Muscle of leg (tissue), 16 donors: ENCODE results near the gene RNF223. TPM values are rescaled to one million over a fixed set of nuclear protein-coding genes. Genes with fewer than 3 reads are reported as not detected.

Experiments
- DNase-seq: peaks from one replicate; pipeline ENCODE4 v3.0.0; 2013
- H3K27ac ChIP-seq: one replicate; pipeline ENCODE4 v1.5.1; 2013; ENCODE audit warnings: mild to moderate bottlenecking, low read length, control low read depth
- H3K27me3 ChIP-seq: one replicate; pipeline ENCODE4 v1.6.1; 2013; ENCODE audit warnings: low read length; ENCODE audit not compliant: control insufficient read depth, insufficient read depth
- H3K36me3 ChIP-seq: one replicate; pipeline ENCODE4 v1.6.1; 2013; ENCODE audit warnings: low read length; ENCODE audit not compliant: control insufficient read depth, insufficient read depth
- H3K4me1 ChIP-seq: one replicate; pipeline ENCODE4 v1.6.1; 2013; ENCODE audit warnings: low read length; ENCODE audit not compliant: control insufficient read depth, insufficient read depth
- H3K4me3 ChIP-seq: one replicate; pipeline ENCODE4 v1.5.1; 2013; ENCODE audit warnings: low read length, control low read depth
- H3K9me3 ChIP-seq: replicated peaks from 2 replicates; pipeline ENCODE4 v1.6.1; 2013; ENCODE audit warnings: low read depth, low read length; ENCODE audit not compliant: control insufficient read depth
- whole genome bisulfite sequencing: methylation state at CpG from one replicate; pipeline ENCODE4 v1.1.5; 2013; ENCODE audit warnings: missing lambda C conversion rate; ENCODE audit not compliant: insufficient coverage; 5-methylcytosine and 5-hydroxymethylcytosine counted together
- long read RNA-seq, 11 donors: transcript quantifications; one replicate each; lab custom pipeline, GENCODE V29; 2026
- polyA plus RNA-seq, 8 donors: library from polyadenylated mRNA; unstranded; fragments of 120-200 nt; gene quantifications; one replicate each; pipeline versions ENCODE4 v1.2.1 to v1.2.3, GENCODE V29; 2013; ENCODE audit warnings: inconsistent platforms in 1 of 8, low replicate concordance in 1 of 8; ENCODE audit not compliant: insufficient read length in 8 of 8, insufficient read depth in 1 of 8
- total RNA-seq: library from RNA; stranded (reverse); fragments of 120-200 nt; gene quantifications from one replicate; pipeline ENCODE4 v1.2.4, GENCODE V29; 2013

Gene RNF223
- 0.09 TPM for total RNA-seq
- polyA plus RNA-seq = under 1 TPM in 6 of 8 donors, not detected in 2; 0.08 to 0.23 (median 0.09) TPM
- long read RNA-seq, donor 1 = 0 reads
- long read RNA-seq, donor 2 = 0 reads
- long read RNA-seq, donor 3 = 0 reads
- long read RNA-seq, donor 4 = 0 reads
- long read RNA-seq, donor 5, partial matches to known transcripts = 0 of 1 reads
- long read RNA-seq, donor 5, other reads (novel, unspliced or antisense) = 0 of 1 reads
- long read RNA-seq, donor 6, partial matches to known transcripts = 0 of 2 reads
- long read RNA-seq, donor 6, other reads (novel, unspliced or antisense) = 0 of 2 reads
- long read RNA-seq, donor 7 = 0 reads
- long read RNA-seq, donor 8 = 0 reads
- long read RNA-seq, donor 9 = 0 reads
- long read RNA-seq, donor 10 = 0 reads
- long read RNA-seq, donor 11 = 0 reads

DNA sequence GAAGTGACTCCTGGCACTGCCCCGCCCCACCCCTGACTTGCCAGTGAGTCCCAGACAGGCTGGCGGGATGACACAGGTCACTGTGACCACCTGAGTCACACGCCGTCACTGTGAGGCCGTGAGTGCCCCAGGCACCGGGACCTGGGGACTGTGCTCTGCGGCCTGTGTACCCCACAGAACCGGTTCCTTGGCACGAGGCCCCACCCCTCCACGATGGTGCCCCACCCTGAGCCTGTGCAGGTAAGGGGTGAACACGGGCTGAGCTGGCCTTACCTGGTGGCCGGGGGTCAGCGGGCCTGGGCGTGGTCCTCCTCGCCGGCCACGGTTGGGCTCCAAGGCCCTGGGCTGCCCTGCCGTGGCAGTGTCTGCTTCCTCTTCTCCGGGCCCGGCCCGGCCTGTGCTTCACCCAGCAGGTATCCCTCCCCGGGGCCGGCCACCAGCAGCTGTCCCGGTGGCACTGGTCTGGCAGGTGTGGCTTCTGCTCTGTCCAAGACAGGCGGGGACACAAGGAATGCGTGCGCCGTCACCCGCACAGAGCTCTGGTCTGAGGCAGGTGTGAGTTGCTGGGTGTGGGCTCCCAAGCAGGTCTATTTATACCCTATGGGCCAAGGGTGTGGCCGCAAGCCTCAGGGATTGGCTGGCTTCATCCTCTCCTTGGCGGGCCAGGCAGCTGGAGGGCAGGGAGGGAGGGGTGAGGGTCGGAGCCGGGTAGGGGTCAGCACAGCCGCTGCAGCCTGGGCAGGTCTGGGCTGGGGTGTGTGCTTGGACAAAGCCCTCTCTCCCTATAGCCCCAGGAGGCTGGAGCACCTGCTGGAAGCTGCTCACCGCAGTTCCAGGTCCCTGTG, at the start of gene RNF223:
Gene RNF223 (minus strand): TSS at position 564 of the 845 bp plus-strand sequence. CDS start 1,740 bp downstream, outside the sequence.
- Histone ChIP-seq H3K27ac (no peak within 1 kb of the TSS), H3K9me3 (no peaks in the 10 kb centered on the region), H3K4me3 (no peak within 1 kb of the TSS), H3K36me3 (no peaks in the 10 kb centered on the region), H3K27me3 (peaks cover 30% of the 10 kb centered on the region), H3K4me1 (peaks cover 16% of the 10 kb centered on the region)
- 68% methylated on average over 27 of the region's 35 CpGs for WGBS
- peak; percentile 50 for DNase-seq

DNA sequence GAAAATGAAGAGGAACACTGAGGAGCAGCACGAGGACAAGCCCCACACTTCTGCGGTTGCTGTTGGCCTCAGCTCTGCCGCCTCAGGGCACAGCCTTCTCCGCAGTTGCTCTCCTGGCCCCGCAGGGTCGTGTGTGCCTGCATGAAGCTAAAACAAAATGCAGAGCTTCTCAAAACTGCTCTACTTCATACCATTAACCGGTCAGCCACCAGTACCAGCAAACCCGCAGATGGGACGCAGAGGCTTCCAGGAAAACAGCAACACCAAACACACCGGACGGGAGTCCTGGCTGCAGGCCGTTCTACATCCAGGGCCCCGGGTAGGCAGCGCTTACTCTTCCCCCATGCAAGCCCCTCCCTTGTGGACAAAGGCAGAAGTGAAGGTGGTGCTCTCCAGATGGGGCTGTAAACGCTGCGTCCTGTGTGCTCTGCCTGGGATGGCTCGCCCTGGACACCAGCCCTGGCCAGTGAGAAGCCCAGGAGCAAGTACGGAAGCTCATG, 48.9 kb upstream of the RNF223 start:
- Histone ChIP-seq H3K27me3 (peaks cover 23% of the 10 kb centered on the region), H3K4me3 (no peak overlapping the region), H3K4me1 (peaks cover 24% of the 10 kb centered on the region), H3K36me3 (no peaks in the 10 kb centered on the region), H3K9me3 (no peaks in the 10 kb centered on the region), H3K27ac (no peak overlapping the region)
- 43% methylated on average over 11 of the region's 18 CpGs for WGBS
- peak; percentile 8 for DNase-seq

GRCh38 chr1:1122078-1122811, 48.1 kb upstream of the RNF223 start:
- Histone ChIP-seq H3K27me3 (peaks cover 31% of the 10 kb centered on the region), H3K4me3 (no peak overlapping the region), H3K27ac (no peak overlapping the region), H3K4me1 (peaks cover 20% of the 10 kb centered on the region), H3K9me3 (no peaks in the 10 kb centered on the region), H3K36me3 (no peaks in the 10 kb centered on the region)
- 17% methylated on average over 34 of the region's 39 CpGs for WGBS
- peak; percentile 79 for DNase-seq

DNA sequence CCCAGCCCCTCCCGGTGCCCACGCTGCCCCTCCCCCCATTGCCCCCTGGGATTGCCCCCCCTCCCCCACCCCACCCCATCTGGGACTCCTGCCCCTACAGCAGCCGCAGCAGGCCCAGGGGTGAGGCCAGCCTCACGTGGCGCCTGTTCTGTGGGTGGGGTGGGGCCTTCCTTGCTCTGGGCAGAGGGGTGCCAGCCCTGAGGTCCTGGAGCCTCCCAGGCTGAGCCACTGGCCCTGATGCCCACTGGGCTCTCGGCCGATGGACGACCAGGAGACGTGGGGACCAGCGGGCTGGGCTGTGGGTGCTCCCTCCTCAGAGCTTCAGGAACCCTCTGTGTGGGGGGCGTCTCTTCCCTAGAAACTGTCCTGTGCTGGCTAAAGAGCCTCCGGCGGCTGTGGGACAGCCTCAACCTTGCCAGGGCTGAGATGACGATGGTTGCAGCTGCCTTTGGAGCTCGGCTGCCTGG, 47.5 kb upstream of the RNF223 start:
- H3K36me3 ChIP-seq = no peaks in the 10 kb centered on the region
- 52% methylated on average over 12 of the region's 15 CpGs for WGBS
- H3K4me1 ChIP-seq = peaks cover 23% of the 10 kb centered on the region
- DNase-seq = no peak
- H3K27me3 ChIP-seq = peaks cover 34% of the 10 kb centered on the region
- H3K27ac ChIP-seq = no peak overlapping the region
- no peaks in the 10 kb centered on the region for H3K9me3 ChIP-seq
- no peak overlapping the region for H3K4me3 ChIP-seq

- Histone ChIP-seq H3K4me3 (no peak overlapping the region), H3K36me3 (no peaks in the 10 kb centered on the region), H3K9me3 (no peaks in the 10 kb centered on the region), H3K27ac (no peak overlapping the region), H3K4me1 (peaks cover 25% of the 10 kb centered on the region), H3K27me3 (peaks cover 35% of the 10 kb centered on the region)
- WGBS = 75% methylated on average over 15 of the region's 25 CpGs
- DNase-seq = peak; percentile 2
These were observed 46.9 kb upstream of the RNF223 start for GRCh38 chr1:1120866-1121591.

DNA sequence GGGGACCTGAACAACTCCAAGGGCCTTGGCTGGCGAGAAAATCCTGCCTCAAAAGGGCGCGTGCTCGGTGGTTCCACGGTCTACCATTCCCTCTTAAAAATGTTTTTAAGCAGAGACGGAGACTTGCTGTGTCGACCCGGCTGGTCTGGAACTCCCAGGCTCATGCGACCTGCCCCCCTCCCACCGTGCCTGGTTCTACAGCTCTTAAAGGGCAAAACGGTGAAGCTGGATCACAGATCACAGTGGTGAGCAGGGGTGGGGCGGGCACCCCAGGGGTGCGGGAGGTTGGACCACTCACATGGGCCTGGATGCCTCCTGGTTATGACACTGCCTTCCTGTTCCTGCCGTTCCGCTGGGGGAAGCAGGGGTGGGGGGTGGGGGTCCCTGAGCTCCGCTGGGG, 46.0 kb upstream of the RNF223 start:
- 70% methylated on average over 11 of the region's 16 CpGs for WGBS
- Histone ChIP-seq H3K27ac (no peak overlapping the region), H3K36me3 (no peaks in the 10 kb centered on the region), H3K4me1 (peaks cover 26% of the 10 kb centered on the region), H3K9me3 (no peaks in the 10 kb centered on the region), H3K27me3 (peaks cover 35% of the 10 kb centered on the region), H3K4me3 (no peak overlapping the region)
- DNase-seq = no peak

DNA sequence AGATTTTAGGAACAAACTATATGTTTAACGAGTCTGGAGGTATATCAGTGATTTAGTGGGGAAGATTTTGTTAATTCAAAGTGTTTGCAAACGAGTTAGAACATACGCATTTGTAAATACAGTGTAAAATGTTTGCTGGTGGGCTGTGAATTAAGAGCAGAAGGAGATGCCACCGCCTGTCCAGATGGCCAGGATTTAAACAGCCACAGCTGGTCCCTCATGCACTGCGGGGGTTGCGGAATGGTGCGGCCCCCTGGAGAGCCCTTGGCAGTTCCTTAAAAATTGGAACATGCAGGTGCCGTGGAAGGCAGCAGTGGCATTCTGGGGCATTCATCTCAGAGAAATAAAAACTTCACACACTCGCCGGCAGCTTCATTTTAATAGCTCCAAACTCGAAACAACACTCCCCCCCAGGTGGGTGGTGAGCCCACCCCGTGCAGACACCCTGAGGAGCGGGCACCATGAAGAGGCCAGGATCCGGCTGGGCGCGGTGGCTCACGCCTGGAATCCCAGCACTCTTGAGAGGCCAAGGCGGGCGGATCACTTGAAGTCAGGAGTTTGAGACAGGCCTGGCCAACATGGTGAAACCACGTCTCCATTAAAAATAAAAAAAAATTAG, 45.3 kb upstream of the RNF223 start:
- WGBS = 70% methylated on average over 17 of the region's 20 CpGs
- peaks cover 35% of the 10 kb centered on the region for H3K27me3 ChIP-seq
- H3K4me1 ChIP-seq = peaks cover 30% of the 10 kb centered on the region
- DNase-seq = peak; percentile 2
- no peaks in the 10 kb centered on the region for H3K36me3 ChIP-seq
- no peak overlapping the region for H3K27ac ChIP-seq
- no peak overlapping the region for H3K4me3 ChIP-seq
- H3K9me3 ChIP-seq = peaks cover 3% of the 10 kb centered on the region

- WGBS = 76% methylated on average over 10 of the region's 11 CpGs
- Histone ChIP-seq H3K4me3 (no peak overlapping the region), H3K27me3 (peaks cover 35% of the 10 kb centered on the region), H3K4me1 (peaks cover 30% of the 10 kb centered on the region), H3K27ac (no peak overlapping the region), H3K9me3 (peaks cover 3% of the 10 kb centered on the region), H3K36me3 (no peaks in the 10 kb centered on the region)
- no peak for DNase-seq
These were observed 44.7 kb upstream of the RNF223 start for GRCh38 chr1:1118876-1119220.
